NCI-H1930 (cell line): ENCODE data around the gene GPR146.

Experiments
- DNase-seq, 2 experiments: peaks; one replicate each; lab custom pipeline; 2025; lab: John Stamatoyannopoulos, UW

The GPR146 gene

GRCh38 chr7:1011297-1012003, 32.9 kb upstream of the GPR146 start:
- DNase-seq: no peak

GRCh38 chr7:1012004-1012715, 32.2 kb upstream of the GPR146 start:
- no peak for DNase-seq

- DNase-seq: no peak
Observed at GRCh38 chr7:1012716-1013095, 31.6 kb upstream of the GPR146 start.

GRCh38 chr7:1013581-1013980, 30.8 kb upstream of the GPR146 start:
- no peak for DNase-seq

- DNase-seq: no peak
Observed at GRCh38 chr7:1014681-1015080, 29.7 kb upstream of the GPR146 start.

- no peak for DNase-seq
Observed at GRCh38 chr7:1015196-1016121, 28.9 kb upstream of the GPR146 start.

GRCh38 chr7:1016577-1017531, 27.5 kb upstream of the GPR146 start:
- no peak for DNase-seq

- no peak for DNase-seq
Observed at GRCh38 chr7:1017586-1018333, 26.6 kb upstream of the GPR146 start.

- no peak for DNase-seq
Observed at GRCh38 chr7:1018334-1018695, 26.0 kb upstream of the GPR146 start.

GRCh38 chr7:1019255-1019785, 25.0 kb upstream of the GPR146 start:
- DNase-seq: no peak

- no peak for DNase-seq
Observed at GRCh38 chr7:1019789-1020610, 24.3 kb upstream of the GPR146 start.

- DNase-seq: no peak
Observed at GRCh38 chr7:1020849-1021251, 23.5 kb upstream of the GPR146 start.

- DNase-seq: no peak
Observed at GRCh38 chr7:1021366-1021765, 23.0 kb upstream of the GPR146 start.

- no peak for DNase-seq
Observed at GRCh38 chr7:1021931-1022330, 22.4 kb upstream of the GPR146 start.

GRCh38 chr7:1022356-1022755, 22.0 kb upstream of the GPR146 start:
- DNase-seq: no peak

GRCh38 chr7:1022801-1023465, 21.4 kb upstream of the GPR146 start:
- DNase-seq: no peak

GRCh38 chr7:1024331-1024841, 20.0 kb upstream of the GPR146 start:
- no peak for DNase-seq

- DNase-seq: no peak
Observed at GRCh38 chr7:1024876-1025742, 19.2 kb upstream of the GPR146 start.
